PC-9 (cell line): Measurements from ENCODE around the gene PHACTR3.

Experiments used
- CTCF ChIP-seq: fragments of 200-600 bp; sonication (generic); conservative IDR thresholded peaks from 2 replicates; pipeline ENCODE4 v1.6.1; 2017; ENCODE audit warnings: mixed run types, antibody characterized with exemption, mild to moderate bottlenecking, moderate library complexity
- EZH2 ChIP-seq: fragments of 200-600 bp; sonication (generic); IDR thresholded peaks from 2 replicates; pipeline ENCODE4 v1.8.0; 2017; ENCODE audit warnings: antibody characterized with exemption, low read depth

GRCh38 chr20:59804871-59805665 lies 200.7 kb downstream of the PHACTR3 start:
- TF ChIP-seq CTCF = no peak
- no peak for TF ChIP-seq EZH2
